ENCODE measurements around the gene NFXL1. TPM values are rescaled to one million over a fixed set of nuclear protein-coding genes. Genes with fewer than 3 reads are reported as not detected.

Gene NFXL1
- total RNA-seq, 1 experiment from 2014 or later = 12.7 TPM

DNA sequence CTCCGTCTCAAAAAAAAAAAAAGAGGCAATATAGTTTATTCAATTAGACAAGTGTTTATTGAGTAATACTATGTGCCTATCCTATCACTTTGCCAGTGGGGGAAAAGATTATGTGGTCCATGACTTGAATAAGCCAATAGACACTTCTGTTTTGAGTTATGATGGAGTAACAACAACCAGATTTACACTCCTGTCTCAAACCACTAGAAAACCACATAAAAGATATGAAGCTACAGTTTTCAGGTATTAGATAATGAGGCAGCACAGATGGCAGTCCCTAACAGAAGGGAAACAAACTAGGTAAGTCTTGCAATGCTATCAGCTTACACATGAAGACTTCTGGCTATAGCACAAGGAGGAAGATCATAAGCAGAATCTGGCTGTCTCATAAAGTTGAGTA, 22.5 kb downstream of the NFXL1 start:
- DNase-seq (ENCODE audit: low read depth) = no peak

DNA sequence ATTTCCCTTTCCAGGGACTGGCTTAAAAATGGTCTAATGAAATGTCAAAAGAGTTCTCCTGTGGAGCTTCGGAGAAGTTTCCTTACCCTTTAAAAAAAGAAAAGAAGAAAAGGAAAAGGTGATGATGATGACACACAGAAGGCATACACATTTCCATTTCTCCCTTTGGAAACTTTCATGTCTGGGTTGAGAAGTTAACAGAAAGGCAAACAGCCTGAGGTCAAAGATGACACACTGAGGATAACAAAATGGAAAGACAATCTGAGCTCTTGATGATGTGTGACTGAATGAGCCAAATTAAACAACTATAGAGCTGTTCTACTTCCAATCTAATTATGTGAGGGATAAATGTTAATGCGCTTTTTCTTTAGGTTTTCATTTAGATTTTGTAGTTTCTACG, 32.2 kb downstream of the NFXL1 start:
- no peak for DNase-seq (ENCODE audit: low read depth)

DNA sequence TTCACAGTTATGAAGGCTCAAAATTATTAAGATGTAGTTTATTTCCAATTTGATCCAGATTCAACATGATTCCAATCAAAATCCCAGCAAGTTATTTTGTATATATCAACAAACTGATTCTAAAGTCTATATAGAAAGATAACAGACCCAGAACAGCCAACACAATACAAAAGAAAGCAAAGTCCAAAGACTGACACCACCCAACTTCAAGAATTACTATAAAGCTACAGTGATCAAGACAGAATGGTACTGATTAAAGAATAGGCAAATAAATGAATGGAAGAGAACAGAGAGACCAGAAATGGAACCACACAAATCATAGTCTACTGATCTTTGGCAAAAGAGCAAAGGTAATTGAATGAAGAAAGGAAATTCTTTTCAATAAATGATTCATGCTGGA, 34.9 kb downstream of the NFXL1 start:
- DNase-seq (ENCODE audit: low read depth) = no peak

DNA sequence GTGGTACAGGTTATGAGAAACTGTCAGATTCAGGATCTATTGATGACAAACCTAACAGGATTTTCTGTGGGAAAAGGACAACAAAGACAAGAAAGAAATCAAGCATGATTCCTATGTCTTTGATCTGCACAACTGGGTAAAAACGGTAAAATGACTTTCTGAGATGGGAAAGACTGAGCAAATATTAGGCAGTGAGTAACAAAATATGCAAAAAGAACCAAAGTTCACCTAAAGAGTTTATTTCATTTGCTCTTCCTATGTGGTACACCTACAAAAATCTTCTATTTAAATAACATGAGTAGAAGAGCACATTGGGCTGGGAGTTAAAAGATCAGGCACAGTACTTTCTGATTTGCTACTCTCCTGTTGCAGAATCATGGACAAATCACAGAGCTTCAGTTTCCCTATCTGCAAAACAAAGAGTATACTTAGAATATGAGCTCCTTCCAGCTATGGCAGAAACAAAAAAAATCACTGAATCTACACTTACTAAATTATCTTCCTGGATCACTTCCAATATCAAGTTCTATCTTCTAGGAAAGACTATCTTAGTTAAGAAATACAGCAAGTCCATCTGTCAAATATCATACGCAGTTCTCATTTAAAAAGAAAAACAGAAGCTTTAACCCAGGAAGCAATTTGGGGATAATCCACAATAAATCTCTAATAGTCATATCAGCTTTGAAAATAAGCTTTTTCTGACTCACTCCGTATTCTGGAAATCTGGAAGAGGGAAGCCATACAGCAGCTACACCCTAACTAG, 37.4 kb downstream of the NFXL1 start:
- DNase-seq (ENCODE audit: low read depth) = no peak

DNA sequence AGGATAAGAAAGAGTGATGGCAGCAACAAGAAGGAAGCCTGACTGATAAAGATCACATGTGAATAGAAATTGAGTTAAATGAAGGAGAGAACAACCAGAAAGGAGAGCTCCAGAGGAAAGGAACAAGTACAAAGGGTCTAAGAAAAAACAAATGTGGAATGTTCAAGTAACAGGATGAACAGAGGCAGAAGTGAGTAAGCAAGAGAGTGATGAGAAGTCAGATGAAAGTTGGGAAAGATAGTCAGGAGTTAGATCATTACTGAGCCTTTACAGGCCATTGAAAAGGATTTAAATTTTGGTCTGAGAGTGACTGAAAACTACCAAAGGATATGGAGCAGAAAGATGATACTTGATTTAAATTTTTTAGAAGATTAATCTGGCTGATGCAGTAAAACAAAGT, 38.1 kb downstream of the NFXL1 start:
- DNase-seq (ENCODE audit: low read depth) = no peak

DNA sequence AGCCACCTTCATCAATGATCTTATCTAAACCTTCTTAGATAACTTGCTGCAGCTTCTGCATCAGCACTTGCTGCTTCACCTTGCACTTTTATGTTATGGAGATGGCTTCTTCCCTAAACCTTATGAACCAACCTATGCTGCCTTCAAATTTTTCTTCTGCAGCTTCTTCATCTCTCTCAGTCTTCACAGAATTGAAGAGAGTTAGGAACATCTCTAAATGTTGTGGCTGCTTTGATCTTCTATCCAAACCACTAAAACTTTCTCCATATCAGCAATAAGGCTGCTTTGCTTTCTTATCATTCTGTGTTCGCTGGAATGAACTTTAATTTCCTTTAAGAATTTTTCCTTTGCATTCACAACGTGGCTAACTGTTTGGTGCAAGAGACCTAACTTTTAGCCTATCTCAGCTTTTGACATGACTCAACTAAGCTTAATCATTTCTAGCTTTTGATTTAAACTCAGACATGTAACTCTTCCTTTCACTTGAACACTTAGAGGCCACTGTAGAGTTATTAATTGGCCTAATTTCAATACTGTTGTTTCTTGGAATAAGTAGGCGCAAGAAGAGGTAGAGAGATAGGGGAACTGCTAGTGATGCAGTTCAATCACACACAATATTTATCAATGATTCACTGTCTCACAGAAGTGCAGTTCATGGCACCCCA, 40.4 kb downstream of the NFXL1 start:
- no peak for DNase-seq (ENCODE audit: low read depth)

DNA sequence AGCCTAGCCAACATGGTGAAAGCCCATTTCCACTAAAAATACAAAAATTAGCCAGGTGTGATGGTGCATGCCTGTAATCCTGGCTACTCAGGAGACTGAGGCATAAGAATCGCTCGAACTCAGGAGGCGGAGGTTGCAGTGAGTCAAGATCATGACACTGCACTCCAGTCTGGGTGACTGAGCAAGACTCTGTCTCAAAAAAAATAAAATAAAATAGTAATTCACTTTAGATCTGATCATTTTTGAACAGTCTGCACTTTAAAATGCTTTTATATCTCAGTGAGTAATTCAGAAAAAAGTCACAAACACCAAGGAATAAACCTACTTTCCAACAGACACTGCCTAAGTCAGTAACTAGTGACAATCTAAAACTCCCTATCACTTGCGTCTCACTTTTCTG, 50.9 kb downstream of the NFXL1 start:
- no peak for DNase-seq (ENCODE audit: low read depth)

DNA sequence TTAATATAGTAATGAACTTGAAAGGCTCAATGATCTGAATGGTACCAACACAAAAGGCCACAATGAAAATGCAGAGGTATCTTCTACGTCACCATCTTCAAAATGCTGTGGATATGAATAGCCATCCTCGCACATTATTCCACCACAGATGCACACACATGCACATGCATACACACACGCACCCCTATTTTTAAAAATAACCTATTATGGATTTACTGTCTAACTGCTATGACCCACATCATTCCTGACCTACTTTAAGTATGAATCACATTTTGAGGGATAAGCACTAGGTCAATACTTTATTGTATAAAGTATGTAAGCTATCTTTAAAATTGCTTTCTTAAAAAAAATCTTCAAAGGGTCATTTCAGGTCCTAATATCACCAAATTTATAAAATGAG, 52.1 kb downstream of the NFXL1 start:
- DNase-seq (ENCODE audit: low read depth) = no peak

DNA sequence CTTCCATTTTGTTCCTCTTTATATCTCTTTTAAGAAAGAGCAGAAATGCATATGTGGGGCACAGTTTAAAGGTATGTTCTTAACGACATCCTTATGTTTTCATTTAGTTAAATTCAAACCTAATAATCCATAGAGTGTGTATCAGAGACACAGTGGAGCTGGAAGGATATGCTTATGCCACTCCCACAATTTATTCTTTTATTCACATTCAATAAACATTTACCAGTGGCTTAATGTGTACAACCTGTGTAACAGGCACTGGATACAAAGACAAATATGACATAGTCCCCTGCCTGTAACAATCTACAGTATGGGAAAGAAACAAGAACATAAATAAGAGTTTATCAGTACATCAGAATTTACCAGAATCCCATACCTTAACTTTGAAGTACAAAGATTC, 54.1 kb downstream of the NFXL1 start:
- DNase-seq (ENCODE audit: low read depth) = no peak

DNA sequence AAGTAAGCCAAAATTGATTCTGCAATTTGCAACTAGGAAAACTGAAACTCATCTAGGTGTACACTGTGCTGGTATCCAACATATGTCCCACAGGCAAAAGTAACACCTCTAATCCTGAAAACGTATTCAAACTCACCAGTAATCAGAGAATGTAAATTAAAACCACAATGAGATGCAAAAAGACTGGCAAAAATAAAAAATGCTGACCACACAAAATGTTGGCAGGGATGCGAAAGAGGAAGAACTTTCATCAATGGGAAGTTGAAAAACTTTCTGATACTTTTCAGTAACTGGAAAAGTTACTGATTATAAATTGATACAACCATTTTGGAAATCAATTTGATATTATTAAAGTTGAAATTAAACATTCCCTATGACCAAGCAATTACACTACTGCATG, 56.4 kb downstream of the NFXL1 start:
- no peak for DNase-seq (ENCODE audit: low read depth)

DNA sequence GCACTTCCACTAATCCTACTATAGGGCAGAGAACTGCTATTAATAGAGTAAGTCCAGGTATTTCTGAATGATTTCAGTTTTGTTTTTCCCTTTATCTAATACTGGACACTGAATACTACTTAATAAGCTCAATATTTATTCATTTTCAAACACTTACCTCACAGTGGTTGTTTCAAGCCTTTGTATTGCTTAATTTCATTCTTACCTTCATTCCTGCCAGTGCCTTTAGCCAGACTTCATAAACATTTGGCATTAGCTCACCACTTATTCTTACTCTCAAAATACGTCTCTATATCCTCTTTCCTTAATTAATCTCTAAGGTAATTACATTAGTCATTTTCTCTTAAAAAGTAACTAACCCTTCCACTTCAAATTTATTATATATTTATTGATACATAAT, 57.7 kb downstream of the NFXL1 start:
- no peak for DNase-seq (ENCODE audit: low read depth)

DNA sequence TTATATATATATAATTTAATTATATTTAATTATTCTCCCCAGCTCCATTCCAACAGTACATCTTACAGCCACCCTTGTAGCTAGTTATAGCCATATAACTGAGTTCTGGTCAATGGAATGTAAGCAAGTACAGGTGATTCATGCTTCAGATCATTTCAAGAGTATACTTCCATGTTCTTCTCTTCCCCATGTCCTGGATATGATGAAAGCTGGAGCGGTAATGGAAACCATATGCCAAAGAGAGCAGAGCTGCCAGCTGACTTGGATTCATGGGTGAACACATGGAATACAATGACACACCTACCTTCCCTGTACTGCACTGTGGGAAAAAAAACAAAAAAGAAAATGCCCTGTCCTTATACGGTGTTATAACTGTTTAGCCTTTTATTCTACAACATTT, 59.0 kb downstream of the NFXL1 start:
- no peak for DNase-seq (ENCODE audit: low read depth)

DNA sequence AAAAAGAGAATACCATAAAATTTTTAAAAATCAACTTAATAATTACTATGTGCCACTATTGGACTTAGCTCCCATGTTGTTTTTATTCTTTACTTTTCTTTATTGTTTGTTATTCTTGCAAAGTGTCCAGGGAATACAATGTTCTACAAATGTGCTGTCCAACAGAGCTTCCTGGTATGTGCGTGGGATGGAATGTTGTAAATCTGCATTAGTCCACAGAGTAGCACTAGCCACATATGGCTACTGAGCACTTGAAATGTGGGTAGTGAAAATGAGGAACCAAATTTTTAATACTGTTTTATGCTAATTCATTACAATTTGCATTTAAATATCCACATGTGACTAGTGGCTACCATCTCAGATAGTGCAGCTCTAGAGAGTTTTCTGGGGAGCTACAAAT, 62.2 kb downstream of the NFXL1 start:
- DNase-seq (ENCODE audit: low read depth) = no peak

DNA sequence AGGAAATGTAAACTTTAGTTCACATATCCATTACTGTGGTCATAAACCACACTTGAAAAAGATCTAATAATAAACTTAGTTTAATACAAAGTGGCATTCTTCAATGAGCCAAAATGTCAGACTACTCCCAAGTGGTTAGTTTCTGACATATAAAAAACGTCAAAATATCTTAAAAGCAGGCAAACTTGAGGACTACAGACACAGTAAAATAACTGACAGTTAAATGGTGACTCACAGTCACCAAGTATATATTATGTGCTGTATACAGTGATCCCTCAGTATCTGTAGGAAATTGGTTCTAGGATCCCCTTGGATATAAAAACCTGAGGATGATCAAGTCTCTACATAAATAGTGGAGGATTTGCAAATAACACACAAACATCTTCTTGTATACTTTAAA, 64.9 kb downstream of the NFXL1 start:
- DNase-seq (ENCODE audit: low read depth) = no peak

DNA sequence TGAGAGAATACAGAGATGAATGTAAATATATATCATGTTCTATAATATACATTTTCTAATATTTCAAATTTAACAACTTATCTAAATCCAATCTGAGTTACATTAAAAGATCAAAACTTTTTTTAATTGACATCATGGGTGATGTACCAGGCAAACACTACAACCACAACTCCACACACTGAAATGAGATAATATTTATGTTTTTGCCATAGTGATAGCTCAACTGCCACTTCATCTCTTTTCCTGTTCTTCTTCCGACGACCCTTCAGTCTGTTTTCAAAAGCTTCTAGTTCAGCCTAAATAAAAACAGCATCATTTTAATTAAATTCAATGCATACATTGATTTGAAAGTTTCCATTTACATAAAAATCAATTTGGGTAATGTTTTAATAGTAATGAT, 66.3 kb downstream of the NFXL1 start:
- DNase-seq (ENCODE audit: low read depth) = no peak

DNA sequence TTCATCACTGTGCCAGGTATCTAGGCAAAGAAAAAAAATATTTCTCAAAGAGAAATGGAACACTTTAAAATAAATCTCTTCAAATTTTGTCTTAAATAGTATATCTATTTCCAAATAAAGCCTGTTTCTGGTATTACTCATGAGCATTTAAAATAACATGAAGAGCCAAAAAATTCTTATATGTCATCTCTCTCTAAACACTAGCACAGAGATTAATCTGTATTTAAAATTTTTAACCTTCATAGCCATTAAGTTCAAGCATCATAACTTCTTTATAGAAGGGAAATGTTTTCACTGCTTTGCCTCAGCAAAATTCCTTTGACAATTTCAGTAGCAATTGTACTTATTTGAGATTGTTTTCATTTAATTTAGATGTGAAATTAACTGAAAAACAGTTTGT, 71.4 kb downstream of the NFXL1 start:
- no peak for DNase-seq (ENCODE audit: low read depth)

DNA sequence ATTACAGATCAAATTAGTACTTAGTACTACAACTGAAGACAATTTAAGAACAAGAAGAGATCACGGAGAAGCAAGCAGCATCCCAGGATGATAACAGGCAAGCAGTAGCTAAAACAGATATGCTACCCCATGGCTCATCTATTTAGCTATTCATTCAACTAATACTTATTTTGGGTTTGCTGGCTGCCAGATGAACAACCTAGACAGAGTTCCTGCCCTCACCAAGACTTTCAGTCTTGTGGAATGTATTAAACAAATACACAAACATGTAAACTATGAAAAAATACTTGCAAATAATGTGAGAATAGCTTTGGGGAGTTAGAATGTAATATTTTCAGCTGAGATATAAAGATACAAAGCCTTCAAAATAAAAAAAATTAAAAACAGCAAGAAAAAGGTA, 74.1 kb downstream of the NFXL1 start:
- no peak for DNase-seq (ENCODE audit: low read depth)

DNA sequence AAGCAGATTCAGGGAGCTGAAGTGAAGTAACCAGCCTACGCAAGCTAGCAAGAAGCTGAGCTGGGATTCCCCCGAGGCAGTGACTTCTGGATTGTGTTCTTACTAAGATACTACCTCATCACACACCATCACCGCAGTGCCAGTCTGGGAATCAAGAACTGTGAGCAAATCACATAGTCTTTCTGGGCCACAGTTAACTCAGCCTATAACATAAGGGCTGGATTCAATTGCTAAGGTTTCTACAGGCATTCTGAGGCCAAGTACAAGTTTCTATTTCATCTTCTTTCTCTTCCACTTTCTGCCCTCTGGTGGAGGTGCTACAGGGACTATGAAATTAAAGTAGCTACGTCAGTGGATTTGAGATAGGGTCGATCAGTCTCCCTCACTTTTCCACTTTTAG, 75.1 kb downstream of the NFXL1 start:
- DNase-seq (ENCODE audit: low read depth) = no peak

DNA sequence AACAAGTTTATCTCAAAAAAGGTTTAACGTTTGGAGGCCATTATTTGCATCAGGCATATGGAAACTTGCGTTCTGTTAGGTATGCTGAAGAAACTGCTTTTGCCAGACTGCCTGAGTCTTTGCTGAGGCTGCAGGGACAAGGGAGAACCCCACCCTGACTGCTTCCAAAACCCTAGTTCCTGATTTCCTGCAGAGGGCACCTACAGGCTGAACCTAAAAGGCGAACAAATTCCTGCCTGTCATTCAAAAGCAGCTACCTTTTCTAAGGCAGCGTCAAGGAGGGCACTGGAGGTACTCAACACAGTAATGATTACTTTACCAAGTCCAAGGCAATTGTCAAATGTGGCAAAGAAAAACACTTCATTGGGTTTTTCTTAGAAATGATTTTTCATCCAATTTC, 75.9 kb downstream of the NFXL1 start:
- no peak for DNase-seq (ENCODE audit: low read depth)

DNA sequence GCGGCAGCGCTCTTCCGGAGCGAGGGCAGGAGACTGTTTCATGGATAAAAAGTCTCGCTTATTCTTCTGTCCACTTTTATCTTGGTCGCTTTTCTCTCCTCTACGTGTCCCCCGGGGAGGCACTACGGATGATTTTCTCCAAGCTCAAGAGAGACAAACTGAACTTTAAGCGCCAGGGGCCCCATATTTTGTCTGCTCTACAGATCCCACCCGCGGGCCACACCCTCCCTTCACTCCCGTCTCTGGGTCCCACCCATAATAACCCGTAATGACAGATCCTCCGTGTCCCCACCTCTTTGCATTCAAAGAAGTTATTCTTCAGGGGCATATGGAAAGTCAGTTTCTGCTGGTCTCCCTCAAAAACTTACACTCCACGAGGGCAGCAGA, 76.5 kb downstream of the NFXL1 start, which contains the start of gene CORIN:
CORIN (minus strand) TSS at position 160 of the 387 bp plus-strand sequence; CDS start at position 42, 118 bp downstream.
- DNase-seq (ENCODE audit: low read depth) = no peak

DNA sequence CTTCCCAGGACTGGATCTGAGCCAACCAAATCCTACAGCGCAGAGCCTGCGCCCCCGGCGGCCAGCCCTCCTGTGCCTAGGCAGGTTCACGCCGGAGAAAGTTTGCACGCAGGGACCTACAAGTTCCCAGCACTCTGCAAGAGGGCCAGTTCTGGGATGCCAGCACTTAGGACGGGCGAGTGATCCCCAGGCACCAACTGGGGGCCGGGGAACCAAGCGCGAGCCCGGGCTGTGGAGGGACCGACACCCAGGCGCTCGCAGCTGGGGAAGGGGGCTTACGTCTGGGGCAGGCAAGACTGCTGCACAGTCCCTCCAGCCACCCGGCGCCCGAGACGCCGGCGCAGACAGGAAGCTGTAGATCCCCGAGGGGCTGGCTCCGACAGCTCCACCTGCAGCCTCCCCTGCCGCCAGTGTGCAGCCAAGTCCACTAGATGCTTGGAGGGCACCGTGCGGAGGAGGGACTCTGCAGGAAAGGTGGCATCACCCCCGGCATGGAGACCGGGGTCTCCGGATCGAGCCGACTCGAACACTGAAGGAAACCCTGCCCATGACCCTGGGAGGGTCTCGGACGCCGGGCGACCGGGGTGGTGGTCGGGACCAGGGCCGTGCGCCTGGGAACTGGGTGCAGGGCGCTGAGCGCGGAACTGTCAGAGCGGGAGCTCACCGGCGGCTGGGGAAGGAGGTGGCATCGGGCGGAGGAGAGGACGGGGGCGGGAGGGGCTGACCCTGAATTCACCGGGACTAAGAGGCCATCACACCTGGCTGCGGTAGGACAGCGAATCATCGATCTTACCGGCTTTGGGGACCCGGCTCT, 77.1 kb downstream of the NFXL1 start:
- no peak for DNase-seq (ENCODE audit: low read depth)

DNA sequence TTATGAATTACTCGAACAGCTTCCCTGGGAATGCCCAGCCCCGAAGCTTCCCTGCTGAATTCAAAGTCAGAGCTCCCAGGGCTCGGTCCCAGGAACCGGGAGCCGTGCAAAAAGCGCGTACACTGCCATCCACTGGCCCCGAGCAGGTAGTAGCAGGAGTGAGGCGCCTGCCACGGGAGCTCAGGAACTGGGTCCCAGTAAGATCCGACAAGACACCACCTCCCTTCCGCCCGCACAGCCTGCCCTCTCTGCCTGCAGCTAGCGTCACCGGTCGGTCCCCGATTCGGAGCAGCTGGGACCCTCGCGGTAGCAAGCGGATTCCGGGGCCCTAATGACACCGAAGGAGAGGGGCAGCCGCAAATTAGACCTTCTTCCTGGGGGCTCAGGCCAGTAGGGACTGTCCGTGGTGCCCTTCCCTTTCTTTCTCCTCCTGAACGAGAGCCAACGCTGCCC, 77.7 kb downstream of the NFXL1 start:
- DNase-seq (ENCODE audit: low read depth) = peak; percentile 81

Data from HT1080 (cell line).